Neuronal stem cell (in vitro differentiated cells): ENCODE measurements around the gene IFIT2.
A peak's percentile ranks its signal among the peaks of the same experiment; 100 is the strongest.

ENCODE experiments used
- DNase-seq: peaks from one replicate; pipeline ENCODE4 v3.0.0-alpha.2; 2013; ENCODE audit warnings: low spot score
- H2AFZ ChIP-seq: one replicate; pipeline ENCODE4 v1.6.1; 2013; ENCODE audit warnings: mild to moderate bottlenecking, low read length, inconsistent platforms
- H2AK5ac ChIP-seq: 2 replicates; pipeline ENCODE4 v1.6.1; 2013; ENCODE audit warnings: low read depth, mild to moderate bottlenecking, inconsistent platforms, low read length, moderate library complexity, mixed read lengths
- H2BK120ac ChIP-seq: 2 replicates; pipeline ENCODE4 v1.6.1; 2013; ENCODE audit warnings: low read depth, mild to moderate bottlenecking, inconsistent platforms, low read length, moderate library complexity, mixed read lengths
- H2BK12ac ChIP-seq: one replicate; pipeline ENCODE4 v1.6.1; 2013; ENCODE audit warnings: low read length, inconsistent platforms
- H2BK15ac ChIP-seq: 2 replicates; pipeline ENCODE4 v1.6.1; 2013; ENCODE audit warnings: mild to moderate bottlenecking, low read length, inconsistent platforms, mixed read lengths
- H2BK5ac ChIP-seq: one replicate; pipeline ENCODE4 v1.6.1; 2013; ENCODE audit warnings: inconsistent platforms, mild to moderate bottlenecking, low read length, moderate library complexity
- H3K14ac ChIP-seq: one replicate; pipeline ENCODE4 v1.6.1; 2013; ENCODE audit warnings: low read length, inconsistent platforms
- H3K18ac ChIP-seq: 2 replicates; pipeline ENCODE4 v1.6.1; 2013; ENCODE audit warnings: low read length, inconsistent platforms
- H3K23ac ChIP-seq: 2 replicates; pipeline ENCODE4 v1.6.1; 2013; ENCODE audit warnings: low read depth, mild to moderate bottlenecking, mixed read lengths, low read length, inconsistent platforms; ENCODE audit not compliant: poor library complexity
- H3K27ac ChIP-seq: replicated peaks from 3 replicates; pipeline ENCODE4 v1.5.1; 2013; ENCODE audit warnings: low read length, inconsistent platforms
- H3K27me3 ChIP-seq, 3 experiments: 2 replicates each; pipeline ENCODE4 v1.6.1; 2013; ENCODE audit warnings: low read length in 3 of 3, mild to moderate bottlenecking in 2 of 3, inconsistent platforms in 1 of 3, low read depth in 1 of 3, mixed read lengths in 1 of 3, moderate library complexity in 1 of 3; ENCODE audit not compliant: control insufficient read depth in 3 of 3, insufficient read depth in 3 of 3
- H3K36me3 ChIP-seq, 2 donors: replicated peaks in 1 of 2; 2 replicates each; pipeline ENCODE4 v1.6.1; 2013; ENCODE audit warnings: low read length in 2 of 2; ENCODE audit not compliant: control insufficient read depth in 2 of 2, insufficient read depth in 2 of 2
- H3K4ac ChIP-seq: 2 replicates; pipeline ENCODE4 v1.6.1; 2013; ENCODE audit warnings: inconsistent platforms, mild to moderate bottlenecking, low read length, moderate library complexity
- H3K4me1 ChIP-seq, 2 donors: 1 replicate in 1 of 2; 2 replicates in 1 of 2; pipeline ENCODE4 v1.6.1; 2013; ENCODE audit warnings: low read length in 2 of 2, low read depth in 1 of 2; ENCODE audit not compliant: control insufficient read depth in 2 of 2, insufficient read depth in 1 of 2
- H3K4me2 ChIP-seq: one replicate; pipeline ENCODE4 v1.6.1; 2013; ENCODE audit warnings: mild to moderate bottlenecking, low read length, inconsistent platforms; ENCODE audit not compliant: insufficient read depth, poor library complexity, severe bottlenecking
- H3K4me3 ChIP-seq, 2 donors: 2 replicates each; pipeline ENCODE4 v1.5.1; 2013; ENCODE audit warnings: low read length in 2 of 2, mild to moderate bottlenecking in 2 of 2, inconsistent platforms in 1 of 2, moderate library complexity in 1 of 2
- H3K79me1 ChIP-seq: one replicate; pipeline ENCODE4 v1.6.1; 2013; ENCODE audit warnings: low read depth, mild to moderate bottlenecking, inconsistent platforms, low read length, moderate library complexity
- H3K9ac ChIP-seq: one replicate; pipeline ENCODE4 v1.6.1; 2013; ENCODE audit warnings: mild to moderate bottlenecking, low read depth, low read length, inconsistent platforms; ENCODE audit not compliant: poor library complexity
- H3K9me3 ChIP-seq, 2 donors: replicated peaks in 1 of 2; 2 replicates each; pipeline versions ENCODE3 to v1.6.1; 2013; ENCODE audit warnings: low read length in 2 of 2, mild to moderate bottlenecking in 2 of 2, inconsistent platforms in 1 of 2, low read depth in 1 of 2, mixed read lengths in 1 of 2, moderate library complexity in 1 of 2; ENCODE audit not compliant: control insufficient read depth in 2 of 2, insufficient read depth in 1 of 2
- H4K8ac ChIP-seq: one replicate; pipeline ENCODE4 v1.6.1; 2013; ENCODE audit warnings: low read depth, mild to moderate bottlenecking, inconsistent platforms, low read length, moderate library complexity
- H4K91ac ChIP-seq: one replicate; pipeline ENCODE4 v1.6.1; 2013; ENCODE audit warnings: low read length, low read depth, mild to moderate bottlenecking, inconsistent platforms; ENCODE audit not compliant: poor library complexity
- WGBS, 2 donors: extraction: QIAGEN DNeasy Blood & Tissue Kit; methylation state at CpG; one replicate each; pipeline ENCODE4 v1.1.7; 2013; ENCODE audit warnings: missing lambda C conversion rate in 2 of 2, mixed read lengths in 1 of 2; ENCODE audit not compliant: insufficient read length in 2 of 2, insufficient replicate concordance in 1 of 2; ENCODE audit errors: extremely low coverage in 2 of 2; 5-methylcytosine and 5-hydroxymethylcytosine counted together

IFIT2 gene

GRCh38 chr10:89338713-89339112, 36.9 kb downstream of the IFIT2 start:
- no peak overlapping the region for H2BK12ac ChIP-seq
- no peaks in the 10 kb centered on the region for H3K79me1 ChIP-seq
- no peak overlapping the region for H2BK120ac ChIP-seq
- H4K8ac ChIP-seq: no peak overlapping the region
- H3K9ac ChIP-seq: no peak overlapping the region
- DNase-seq: no peak
- H3K4me1 ChIP-seq: peaks cover 14 to 16% of the 10 kb centered on the region in 2 donors
- H3K36me3 ChIP-seq: no peaks in the 10 kb centered on the region
- H3K4me3 ChIP-seq: no peak overlapping the region
- no peak overlapping the region for H2AK5ac ChIP-seq
- no peak overlapping the region for H4K91ac ChIP-seq
- H3K14ac ChIP-seq: no peak overlapping the region
- no peak overlapping the region for H3K18ac ChIP-seq
- no peak overlapping the region for H3K23ac ChIP-seq
- H2BK15ac ChIP-seq: no peak overlapping the region
- H3K27ac ChIP-seq: no peak overlapping the region
- no peaks in the 10 kb centered on the region for H3K27me3 ChIP-seq
- no peak overlapping the region for H3K4me2 ChIP-seq
- WGBS, 2 donors: no CpG with 5 or more reads among the region's 3 CpGs
- no peak overlapping the region for H2BK5ac ChIP-seq
- H2AFZ ChIP-seq: no peak overlapping the region
- H3K4ac ChIP-seq: no peak overlapping the region
- no peaks in the 10 kb centered on the region for H3K9me3 ChIP-seq

GRCh38 chr10:89339875-89340274, 38.0 kb downstream of the IFIT2 start:
- H3K27me3 ChIP-seq: no peaks in the 10 kb centered on the region
- no peak overlapping the region for H3K14ac ChIP-seq
- no CpG with 5 or more reads among the region's 4 CpGs for WGBS, 2 donors
- H3K4me1 ChIP-seq: peaks cover 13 to 14% of the 10 kb centered on the region in 2 donors
- H3K4me2 ChIP-seq: no peak overlapping the region
- H4K8ac ChIP-seq: no peak overlapping the region
- no peak overlapping the region for H3K18ac ChIP-seq
- no peaks in the 10 kb centered on the region for H3K79me1 ChIP-seq
- no peak overlapping the region for H2AK5ac ChIP-seq
- H4K91ac ChIP-seq: no peak overlapping the region
- no peak overlapping the region for H2BK15ac ChIP-seq
- H3K36me3 ChIP-seq: no peaks in the 10 kb centered on the region
- H3K27ac ChIP-seq: no peak overlapping the region
- H3K9me3 ChIP-seq: no peaks in the 10 kb centered on the region
- H3K4ac ChIP-seq: no peak overlapping the region
- H2AFZ ChIP-seq: no peak overlapping the region
- H2BK120ac ChIP-seq: no peak overlapping the region
- H3K9ac ChIP-seq: no peak overlapping the region
- H2BK5ac ChIP-seq: no peak overlapping the region
- no peak overlapping the region for H2BK12ac ChIP-seq
- DNase-seq: no peak
- peak overlapping the region in 1 of 2 donors; percentile 23 for H3K4me3 ChIP-seq
- no peak overlapping the region for H3K23ac ChIP-seq

- Histone ChIP-seq H3K4ac (no peak overlapping the region), H3K9ac (no peak overlapping the region), H4K91ac (no peak overlapping the region), H3K23ac (no peak overlapping the region), H4K8ac (no peak overlapping the region), H3K4me1 (peaks cover 15 to 19% of the 10 kb centered on the region in 2 donors), H2BK12ac (no peak overlapping the region), H2BK15ac (no peak overlapping the region), H3K14ac (no peak overlapping the region), H2AFZ (no peak overlapping the region), H2BK5ac (no peak overlapping the region), H3K9me3 (no peaks in the 10 kb centered on the region), H2BK120ac (no peak overlapping the region), H2AK5ac (no peak overlapping the region), H3K4me2 (no peak overlapping the region), H3K79me1 (no peaks in the 10 kb centered on the region), H3K27ac (no peak overlapping the region), H3K36me3 (no peaks in the 10 kb centered on the region), H3K4me3 (no peak overlapping the region), H3K27me3 (no peaks in the 10 kb centered on the region), H3K18ac (no peak overlapping the region)
- no CpG with 5 or more reads among the region's 3 CpGs for WGBS, 2 donors
- DNase-seq: no peak
Observed at GRCh38 chr10:89341649-89342048, 39.8 kb downstream of the IFIT2 start.

GRCh38 chr10:89342206-89342958, 40.5 kb downstream of the IFIT2 start:
- no peaks in the 10 kb centered on the region for H3K27me3 ChIP-seq
- no peak overlapping the region for H2BK5ac ChIP-seq
- DNase-seq: no peak
- H3K36me3 ChIP-seq: no peaks in the 10 kb centered on the region
- no peak overlapping the region for H4K8ac ChIP-seq
- peak overlapping the region in 1 of 2 donors; percentile 2 for H3K4me3 ChIP-seq
- H3K4me1 ChIP-seq: peaks cover 20 to 26% of the 10 kb centered on the region in 2 donors
- no peak overlapping the region for H3K27ac ChIP-seq
- H2AFZ ChIP-seq: peak overlapping the region; percentile 1
- no peak overlapping the region for H2BK120ac ChIP-seq
- no peak overlapping the region for H4K91ac ChIP-seq
- H3K4me2 ChIP-seq: no peak overlapping the region
- no peak overlapping the region for H3K18ac ChIP-seq
- H3K9ac ChIP-seq: no peak overlapping the region
- no peak overlapping the region for H3K23ac ChIP-seq
- no peak overlapping the region for H2BK15ac ChIP-seq
- no CpG with 5 or more reads among the region's 3 CpGs for WGBS, 2 donors
- H3K9me3 ChIP-seq: no peaks in the 10 kb centered on the region
- H2AK5ac ChIP-seq: no peak overlapping the region
- no peak overlapping the region for H2BK12ac ChIP-seq
- H3K4ac ChIP-seq: no peak overlapping the region
- no peaks in the 10 kb centered on the region for H3K79me1 ChIP-seq
- no peak overlapping the region for H3K14ac ChIP-seq
